GM21367 (cell line): ENCODE data around the gene ADAMTS13.

ENCODE experiments used
- ATAC-seq: cut with Tn5 transposase; IDR thresholded peaks from one replicate; pipeline ENCODE4 v1.9.1; 2021; ENCODE audit not compliant: unreplicated experiment

ADAMTS13 gene

DNA sequence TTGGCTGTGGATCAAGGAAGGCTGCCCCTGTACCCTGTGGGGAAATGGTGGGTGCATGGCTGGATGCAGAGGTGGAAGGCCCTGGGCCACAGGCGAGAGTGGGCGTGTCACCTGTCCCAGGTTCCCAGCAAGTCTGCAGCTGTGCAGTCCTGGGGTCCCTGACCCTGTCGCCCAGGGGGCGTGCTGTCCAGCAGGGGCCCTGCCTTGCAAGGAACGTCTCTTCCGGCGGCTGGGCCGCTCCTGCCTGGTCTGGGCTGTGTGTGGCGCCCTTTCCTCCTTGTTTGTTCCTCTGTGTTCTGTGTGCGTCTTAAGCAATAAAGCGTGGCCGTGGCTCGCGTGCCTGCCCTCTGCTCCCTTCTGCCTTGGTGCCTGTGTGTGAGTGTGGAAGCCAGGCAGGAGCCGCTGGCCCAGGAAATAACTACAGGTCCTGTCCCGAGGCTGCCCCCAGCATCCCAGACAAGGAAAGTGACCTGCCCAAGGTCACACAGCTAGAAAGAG is 48.3 kb downstream of the ADAMTS13 start:
- no peak for ATAC-seq

DNA sequence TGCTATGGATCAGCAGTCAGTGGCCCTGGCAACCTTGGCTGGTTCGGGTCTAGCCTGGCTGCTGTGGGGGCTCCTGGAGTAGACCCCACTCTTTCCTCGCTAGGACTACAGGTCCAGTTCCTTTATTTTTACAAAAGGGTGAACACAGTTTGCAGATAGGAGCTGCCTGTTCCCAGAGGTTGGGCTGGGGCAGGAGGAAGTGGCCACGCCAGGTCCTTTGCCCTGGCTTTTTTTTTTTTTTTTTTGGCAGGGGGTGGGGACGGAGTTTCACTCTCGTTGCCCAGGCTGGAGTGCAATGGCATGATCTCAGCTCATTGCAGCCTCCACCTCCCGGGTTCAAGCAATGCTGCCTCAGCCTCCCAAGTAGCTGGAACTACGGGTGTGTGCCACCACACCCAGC is 48.8 kb downstream of the ADAMTS13 start:
- ATAC-seq: no peak

DNA sequence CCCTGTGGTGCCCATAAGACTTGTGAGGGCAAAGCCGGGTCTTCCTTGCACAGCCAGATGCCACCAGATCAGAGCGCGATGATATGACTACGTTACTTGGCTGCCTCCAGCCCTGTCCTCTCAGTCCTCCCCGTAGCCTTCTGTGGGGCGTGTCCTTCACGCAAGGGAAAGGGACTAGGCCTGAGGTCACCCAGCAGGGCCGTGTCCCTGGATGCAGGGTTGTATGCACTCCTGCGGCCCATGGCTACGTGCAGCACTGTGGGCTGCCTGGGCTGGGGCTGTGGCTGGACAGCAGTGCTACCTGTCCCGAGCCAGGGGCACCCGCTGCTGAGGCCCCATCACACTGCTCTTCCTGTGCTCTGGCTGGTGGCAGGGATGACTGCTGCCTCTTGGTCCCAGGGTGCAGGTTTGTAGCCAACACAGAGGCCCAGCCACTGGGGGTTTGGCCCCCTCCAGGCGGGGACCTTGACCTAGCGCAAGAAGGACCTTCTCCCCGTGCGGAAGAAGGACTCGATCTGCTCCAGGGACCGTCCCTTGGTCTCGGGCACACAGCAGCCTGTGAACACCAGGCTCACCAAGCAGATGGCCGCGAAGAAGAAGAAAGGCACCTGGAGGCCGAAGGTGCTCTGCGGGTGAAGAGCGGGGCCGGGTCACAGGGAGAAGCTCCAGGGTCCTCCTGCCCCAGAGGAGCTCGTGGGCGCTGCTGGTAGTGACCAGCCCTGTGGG is 49.5 kb downstream of the ADAMTS13 start:
- no peak for ATAC-seq

DNA sequence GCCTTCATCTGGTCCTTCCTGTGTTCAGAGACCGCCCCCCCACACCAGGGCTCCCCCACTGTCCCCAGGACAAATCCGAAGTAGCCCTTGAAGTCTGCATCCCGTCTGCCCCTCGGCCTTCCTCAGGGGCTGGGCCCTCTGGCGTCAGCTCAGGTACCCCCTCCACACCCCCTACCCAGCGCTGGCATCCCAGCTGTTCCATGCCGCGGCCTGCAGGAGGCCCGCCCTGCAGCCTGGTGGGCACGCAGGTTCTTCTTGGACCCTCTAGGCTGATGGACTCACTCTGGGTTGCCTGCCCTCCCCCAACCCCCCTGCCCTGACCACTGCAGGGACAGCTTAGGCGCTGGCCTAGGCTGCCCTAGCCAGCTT is 50.1 kb downstream of the ADAMTS13 start:
- no peak for ATAC-seq

DNA sequence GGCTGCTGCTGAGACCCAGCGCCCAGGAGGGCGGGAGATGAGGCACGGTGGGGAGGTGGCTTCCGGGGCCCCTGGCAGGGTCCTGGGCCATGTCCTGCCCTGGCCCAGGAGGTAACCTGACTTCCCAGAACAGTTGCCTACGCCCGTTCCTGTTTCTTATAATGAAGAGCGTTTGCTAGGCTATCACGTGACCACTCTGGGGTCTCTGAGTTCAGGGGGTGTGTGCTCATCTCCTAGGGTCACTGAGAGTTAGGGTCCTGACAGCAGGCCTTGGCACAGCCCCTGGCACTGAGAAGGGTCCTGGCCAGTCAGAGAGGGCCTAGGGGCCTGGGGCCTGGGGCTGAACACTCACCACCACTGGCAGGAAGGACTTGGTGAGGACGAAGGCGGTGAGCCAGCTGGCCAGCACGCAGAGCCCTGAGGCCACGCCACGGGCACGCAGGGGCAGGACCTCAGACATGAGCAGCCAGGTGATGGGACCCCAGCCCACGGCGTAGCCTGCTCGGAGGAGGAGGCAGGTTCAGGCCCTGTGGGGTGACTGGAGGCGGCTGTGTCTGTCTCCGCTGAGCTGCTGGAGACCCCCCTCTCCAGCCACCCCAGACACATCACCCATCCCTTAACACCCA is 50.7 kb downstream of the ADAMTS13 start:
- ATAC-seq: no peak

DNA sequence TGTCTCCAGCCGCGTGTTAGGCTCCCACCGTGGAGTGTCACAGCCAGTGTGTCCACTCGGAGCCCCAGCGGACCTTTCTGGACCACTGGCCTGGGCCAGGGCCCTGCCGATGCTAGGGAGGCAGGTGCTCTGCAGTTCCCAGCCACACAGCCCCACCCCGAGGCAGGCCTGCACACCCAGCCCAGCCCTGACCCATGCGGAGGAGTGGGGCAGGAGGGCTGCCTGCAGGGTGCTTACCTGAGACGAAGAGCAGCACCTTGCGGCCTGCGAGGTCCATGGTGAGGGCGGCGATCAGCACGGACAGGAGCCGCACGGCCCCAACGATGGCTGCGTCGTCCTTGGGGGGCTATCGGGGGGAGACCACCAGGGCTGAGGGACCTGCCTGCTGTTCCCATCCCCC is 51.6 kb downstream of the ADAMTS13 start:
- ATAC-seq: no peak

DNA sequence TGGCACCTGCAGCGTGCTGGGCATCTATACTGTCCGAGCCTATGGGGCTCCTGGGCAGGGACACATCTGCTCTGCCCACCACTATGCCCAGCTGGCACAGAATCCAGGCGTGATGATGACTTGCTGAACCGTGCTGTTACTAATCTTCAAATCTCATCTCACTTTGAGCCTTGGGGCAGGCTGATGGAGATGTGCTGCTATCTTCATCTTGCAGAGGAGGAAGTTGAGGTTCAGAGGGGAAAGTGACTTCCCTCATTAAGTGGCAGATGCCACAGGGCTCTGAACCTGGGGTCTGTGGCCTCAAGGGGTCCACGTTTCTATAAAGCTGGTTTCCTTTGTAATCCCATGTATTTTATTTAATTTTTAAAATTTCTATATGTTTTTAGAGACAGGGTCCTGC is 52.0 kb downstream of the ADAMTS13 start:
- ATAC-seq: no peak

DNA sequence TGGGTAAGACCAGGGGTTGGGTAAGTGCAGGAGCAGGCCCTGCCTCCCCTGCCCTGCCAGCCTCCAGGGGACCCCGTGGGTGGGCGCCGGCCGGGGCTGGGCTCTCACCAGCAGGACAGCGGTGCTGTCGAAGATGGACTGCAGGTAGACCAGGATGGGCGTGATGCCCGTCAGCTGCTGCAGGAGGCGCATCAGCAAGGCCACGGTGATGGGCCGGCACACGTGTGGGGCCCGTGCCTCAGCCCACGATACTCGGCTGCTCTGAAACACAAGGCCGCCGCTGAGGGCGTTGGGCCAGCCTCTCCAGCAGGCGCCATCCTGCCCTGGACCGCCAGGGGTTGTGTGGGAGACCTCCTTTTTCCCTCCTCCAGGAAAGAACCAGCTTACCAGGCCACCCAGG is 52.7 kb downstream of the ADAMTS13 start:
- ATAC-seq: no peak

DNA sequence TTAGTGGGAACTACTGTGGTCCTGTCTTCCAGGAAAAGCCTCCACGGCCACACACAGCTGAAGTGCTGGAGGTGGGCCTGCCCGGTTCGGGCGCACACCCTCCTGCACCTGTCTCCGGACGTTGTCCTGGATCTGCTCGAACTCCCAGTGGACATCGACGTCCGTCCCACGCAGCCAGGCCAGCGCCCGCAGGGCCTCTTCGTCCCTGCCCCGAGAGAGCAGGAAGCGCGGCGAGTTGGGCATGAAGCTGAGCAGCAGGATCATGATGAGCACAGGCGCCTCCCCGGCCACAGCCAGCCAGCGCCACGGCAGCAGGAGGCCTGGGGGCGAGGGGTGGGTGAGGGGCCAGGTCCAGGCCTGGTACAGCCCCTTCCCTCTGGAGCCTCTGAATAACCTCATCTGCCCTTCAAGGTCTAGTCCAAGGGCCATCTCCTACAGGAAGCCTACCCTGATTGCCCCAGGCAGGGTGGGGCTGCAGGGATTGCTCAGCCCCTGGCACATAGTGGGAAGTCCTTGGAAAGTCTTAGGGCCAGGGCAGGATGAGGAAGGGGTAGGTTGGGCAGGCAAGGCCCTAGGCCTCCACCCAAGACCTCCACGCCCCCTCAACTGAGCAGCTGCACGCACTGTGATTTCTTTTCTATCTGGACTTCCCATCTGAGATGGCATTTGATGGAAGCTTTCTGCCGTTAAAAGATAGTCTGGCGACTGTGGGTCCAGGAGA is 53.3 kb downstream of the ADAMTS13 start:
- ATAC-seq: no peak

DNA sequence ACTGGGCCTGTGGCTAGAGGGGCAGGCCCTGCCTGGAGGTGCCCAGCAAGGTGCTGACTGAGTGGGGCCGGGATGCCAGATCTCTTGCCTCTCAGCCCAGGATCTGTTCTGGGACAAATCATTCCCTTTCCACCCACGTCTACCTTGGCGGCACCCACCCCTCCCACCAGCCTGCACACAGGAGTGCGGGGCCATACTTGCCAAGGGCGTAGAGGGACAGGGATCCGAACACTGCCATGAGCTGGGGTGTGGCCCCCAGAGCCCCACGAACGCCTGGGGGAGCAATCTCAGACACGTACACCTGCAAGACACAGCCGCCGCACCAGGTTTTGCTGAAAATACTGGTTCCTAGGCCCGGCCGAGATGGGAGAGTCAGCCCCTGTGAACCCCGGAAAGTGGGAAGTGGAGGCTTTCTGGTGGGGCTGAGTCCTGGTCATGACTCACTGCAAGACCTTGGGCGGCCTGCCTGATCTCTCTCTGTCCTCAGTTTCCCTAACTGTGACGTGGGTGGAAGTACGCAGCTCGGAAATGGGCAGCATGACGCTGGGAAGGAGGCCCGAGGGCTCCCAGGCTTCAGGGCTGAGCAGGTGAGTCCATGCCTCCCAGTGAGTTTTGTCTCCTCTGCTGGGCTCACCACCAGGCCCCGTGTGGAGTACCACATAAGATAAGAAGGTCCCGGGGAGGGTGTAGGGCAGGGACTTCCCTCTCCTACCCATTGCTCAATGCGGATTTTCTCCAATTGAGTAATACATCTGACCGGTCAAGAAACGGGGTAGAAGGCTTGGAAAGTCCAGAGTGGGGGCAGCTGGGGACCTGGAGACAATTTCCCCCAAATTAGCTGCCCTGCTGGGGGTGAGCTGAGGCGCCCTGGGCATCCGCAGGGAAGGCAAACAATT is 54.1 kb downstream of the ADAMTS13 start:
- ATAC-seq: no peak

DNA sequence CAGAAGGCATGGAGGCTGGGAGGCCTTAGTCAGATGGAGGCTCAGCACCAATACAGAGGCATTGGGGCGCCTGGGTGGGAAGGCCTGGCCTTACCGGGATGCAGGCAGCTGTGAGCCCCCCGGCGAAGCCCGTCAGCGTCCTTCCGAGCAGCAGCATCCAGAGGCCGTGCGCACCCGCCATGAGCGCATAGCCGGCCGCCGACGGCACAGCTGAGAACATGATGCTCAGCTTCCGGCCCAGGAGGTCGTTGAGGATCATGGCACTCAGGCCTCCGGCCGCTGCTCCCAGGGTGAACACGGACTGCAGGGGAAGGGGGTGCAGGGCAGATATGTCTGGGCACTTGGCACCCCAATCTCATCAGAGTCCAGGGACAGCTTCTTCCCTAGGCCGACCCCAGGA is 54.8 kb downstream of the ADAMTS13 start:
- ATAC-seq: no peak

DNA sequence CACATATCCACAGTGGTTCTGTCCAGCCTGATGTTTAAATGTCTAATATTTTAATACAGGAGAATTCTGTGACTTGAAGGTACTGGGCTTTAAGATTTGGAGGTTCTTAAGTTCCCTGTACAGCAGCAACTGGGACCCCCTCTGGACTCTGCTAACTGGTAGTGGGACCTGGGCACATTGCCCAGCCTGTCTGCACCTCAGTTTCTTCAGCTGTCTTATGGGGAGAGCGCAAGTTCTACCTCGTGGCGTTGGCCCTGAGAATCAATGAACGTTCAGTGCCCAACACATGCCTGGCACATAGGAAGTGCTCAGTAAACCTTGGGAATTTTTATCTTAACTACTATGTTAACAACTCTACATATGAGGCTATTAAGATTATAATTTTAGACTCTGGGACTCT is 55.3 kb downstream of the ADAMTS13 start:
- ATAC-seq: no peak

DNA sequence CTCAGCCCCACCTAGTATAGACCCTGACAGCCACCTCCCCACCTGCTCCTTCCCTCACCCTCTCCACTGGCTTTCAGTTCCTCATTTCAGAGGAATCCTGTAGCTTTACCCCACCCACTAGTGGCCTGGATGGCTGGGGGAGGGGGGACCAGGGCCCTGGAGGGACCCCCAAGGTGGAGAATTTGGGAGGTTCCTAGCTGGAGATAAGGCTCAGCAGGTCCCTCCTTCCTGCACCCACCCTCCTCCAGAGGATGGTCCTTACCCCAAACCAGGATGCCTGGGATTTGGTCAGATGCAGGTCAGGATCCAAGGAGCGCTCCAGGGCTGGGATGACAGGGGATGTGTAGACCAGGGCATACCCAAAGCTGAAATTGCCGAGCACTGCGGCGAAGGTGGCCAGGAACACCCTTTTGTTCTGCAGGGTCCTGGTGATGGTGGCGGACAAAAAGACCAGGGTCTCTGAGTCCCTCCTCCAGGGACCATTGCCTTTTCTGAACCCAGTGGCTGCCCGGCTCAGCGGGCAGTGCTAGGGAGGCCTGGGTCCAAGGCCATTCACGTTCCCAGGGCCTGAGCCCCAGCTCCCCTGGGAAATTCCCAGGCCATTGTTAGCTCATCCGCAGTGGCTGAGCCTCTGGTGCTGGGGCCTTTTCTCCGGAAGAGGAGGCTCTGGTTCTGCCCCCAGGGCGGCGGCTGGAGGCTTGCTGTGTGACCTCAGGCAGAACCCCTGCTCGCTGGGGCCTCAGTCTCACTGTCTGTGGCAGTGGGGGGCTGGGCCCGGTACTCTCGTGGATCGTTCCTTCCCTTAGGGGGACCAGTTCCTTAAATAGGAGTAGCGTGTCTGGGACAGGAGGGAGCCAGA is 56.1 kb downstream of the ADAMTS13 start:
- peak; percentile 18 for ATAC-seq

DNA sequence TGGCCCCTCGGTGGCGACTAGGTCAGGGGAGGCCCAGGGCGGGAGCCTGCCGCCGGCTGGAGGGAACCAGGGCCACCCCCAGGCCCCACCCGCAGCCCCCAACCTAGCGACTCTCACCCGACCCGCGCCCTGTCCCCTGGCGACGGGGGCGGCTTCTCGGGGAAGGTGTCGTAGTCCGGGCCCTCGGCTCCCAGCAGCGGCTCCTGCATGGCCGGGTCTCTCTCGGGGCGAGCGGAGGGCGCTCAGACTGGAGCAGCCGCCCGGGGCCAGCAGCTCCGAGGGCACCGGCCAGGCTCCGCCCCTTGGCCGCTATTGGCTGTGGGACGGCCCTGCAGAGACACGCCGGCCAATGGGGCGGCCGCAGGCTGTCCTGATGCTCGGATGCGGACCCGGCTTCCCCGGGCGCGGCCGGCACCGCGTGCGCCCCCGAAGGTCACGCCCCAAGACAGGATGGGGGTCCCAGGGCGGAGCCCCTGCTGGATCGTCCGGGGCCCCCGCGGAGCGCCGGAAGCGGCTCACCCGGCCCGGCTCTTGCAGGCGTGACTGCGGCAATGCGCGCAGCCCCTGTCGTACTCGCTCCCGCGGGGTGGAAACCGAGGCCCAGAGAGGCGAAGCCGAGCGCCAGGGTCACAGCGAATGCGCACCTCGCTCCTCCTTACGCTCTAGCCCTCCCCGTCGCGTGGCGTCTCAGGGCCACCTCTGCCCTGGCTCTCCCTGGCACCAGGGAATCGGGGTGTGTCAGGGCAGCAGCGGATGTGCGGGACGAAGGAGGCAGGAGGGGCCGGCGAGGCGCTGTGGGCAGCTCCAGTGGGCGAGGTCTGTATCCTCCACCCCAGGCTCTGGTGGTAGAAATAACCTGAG is 56.9 kb downstream of the ADAMTS13 start, which contains the start of gene SLC2A6:
SLC2A6 (minus strand) TSS at position 249 of the 861 bp plus-strand sequence; CDS start at position 209, 40 bp downstream.
- peak; percentile 78 for ATAC-seq

DNA sequence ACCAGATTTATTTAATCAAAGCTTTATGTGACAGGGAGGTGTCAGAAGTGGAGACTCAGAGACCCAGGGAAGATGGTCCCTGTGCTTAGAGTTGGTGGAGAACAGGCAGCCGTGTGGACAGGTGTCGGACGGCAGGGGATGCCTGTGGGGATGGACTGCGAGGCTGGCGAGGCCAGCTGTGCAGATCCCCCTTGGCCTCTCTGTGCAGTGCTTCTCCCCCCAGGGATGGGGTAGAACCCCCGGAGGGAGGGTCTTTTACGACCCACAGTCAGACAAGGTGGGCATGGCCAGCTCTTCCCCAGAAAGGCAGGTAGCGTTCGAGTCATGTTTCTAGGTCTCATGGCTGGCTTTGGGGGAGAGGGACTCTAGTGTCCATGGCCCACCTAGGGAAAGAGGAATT is 61.4 kb downstream of the ADAMTS13 start:
- no peak for ATAC-seq

DNA sequence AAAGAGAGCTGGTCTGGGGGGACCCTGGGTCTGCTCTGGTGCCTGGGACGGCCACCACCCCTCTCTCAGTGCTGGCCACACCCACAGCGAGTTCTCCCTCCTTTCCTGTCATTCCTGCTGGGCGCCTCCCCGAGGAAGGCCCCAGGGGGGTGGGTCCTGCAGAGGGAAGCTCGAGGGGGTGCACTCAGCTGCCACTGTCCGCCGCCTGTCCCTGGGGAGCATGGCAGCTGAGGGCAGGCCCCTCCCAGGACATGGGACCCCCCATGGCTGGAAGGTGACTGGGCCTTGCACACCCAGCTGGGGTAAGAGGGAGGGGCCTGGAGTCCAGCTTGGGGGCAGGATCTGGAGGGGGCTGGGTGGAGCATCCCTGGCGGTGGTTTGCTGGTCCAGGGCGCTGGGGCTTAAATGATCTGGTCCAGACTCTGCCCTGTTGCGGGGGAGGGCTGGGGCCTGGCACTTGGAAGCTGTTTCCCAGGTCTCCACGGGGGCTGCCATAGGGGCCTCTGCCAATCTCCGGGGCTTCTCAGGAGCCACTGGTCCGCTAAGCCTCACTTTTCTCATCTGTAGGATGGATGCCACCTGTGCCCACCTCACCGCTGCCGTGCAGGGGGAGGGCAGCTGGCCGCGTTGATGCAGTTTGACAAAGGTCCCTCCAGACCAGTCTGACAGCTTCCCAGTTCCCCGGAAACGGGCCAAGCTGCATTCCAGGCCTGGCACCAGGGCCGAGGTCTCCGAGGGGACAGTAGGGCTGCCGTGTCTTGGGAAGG is 62.7 kb downstream of the ADAMTS13 start:
- no peak for ATAC-seq

DNA sequence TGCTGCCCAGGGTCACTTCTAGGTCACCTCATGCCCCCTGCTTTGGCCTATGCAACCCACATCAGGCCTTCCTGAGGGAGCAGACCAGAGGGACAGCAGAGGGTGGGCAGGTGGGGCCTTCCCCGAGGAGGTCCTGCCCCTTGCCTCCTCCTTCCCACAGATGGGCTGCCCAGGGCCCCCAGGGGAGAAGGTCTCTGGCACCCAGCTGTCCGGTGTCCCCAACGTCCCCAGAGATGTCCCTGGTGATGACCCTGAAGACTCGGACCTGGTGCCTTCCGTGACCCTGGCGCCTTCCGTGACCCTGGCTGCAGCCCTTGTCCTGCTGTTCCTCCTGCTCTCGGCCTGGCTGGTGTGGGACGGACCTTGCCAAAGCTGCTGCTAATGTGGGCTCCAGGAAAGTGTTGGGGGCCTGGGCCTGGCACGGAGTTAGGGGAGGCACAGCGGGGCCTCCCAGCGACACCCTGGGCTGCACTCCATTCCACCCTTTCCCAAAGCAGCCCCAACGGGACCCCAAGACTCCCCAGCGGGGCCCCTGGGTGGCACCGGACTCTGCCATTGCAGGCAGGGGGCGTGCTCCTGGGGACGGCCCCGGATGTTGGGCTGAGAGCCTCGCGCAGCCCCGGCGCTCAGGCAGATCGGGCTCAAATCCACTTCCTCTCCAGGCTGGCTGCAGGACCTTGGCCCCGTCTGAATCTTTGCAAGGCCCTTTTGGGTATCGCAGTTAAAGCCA is 63.5 kb downstream of the ADAMTS13 start:
- no peak for ATAC-seq

DNA sequence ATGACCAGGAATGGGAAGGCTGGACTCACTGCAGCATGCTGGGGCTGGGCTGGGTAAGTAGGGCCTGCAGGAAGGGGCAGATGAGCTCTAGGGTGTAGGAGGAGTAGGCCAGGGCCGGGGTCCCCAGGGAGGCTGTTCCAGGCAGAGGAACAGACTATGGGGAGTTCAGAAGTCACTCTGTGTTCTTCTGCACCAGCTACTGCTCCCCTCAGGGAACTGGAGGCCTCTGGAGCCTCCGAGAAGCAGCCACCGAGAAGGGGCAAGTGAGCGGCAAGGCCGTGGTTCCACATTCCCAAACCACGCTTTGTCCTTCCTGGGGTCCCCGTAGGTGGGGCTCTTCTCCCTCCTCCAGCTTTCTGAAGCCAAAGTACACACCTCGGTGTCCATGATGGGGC is 65.2 kb downstream of the ADAMTS13 start:
- no peak for ATAC-seq
